ENCODE measurements around the gene IL2RA.
"Not testable (repeated sequence)": the region's sequence is repeated elsewhere in the genome, so short reads cannot be mapped to it uniquely, and the experiment has no call there.

The IL2RA gene

DNA sequence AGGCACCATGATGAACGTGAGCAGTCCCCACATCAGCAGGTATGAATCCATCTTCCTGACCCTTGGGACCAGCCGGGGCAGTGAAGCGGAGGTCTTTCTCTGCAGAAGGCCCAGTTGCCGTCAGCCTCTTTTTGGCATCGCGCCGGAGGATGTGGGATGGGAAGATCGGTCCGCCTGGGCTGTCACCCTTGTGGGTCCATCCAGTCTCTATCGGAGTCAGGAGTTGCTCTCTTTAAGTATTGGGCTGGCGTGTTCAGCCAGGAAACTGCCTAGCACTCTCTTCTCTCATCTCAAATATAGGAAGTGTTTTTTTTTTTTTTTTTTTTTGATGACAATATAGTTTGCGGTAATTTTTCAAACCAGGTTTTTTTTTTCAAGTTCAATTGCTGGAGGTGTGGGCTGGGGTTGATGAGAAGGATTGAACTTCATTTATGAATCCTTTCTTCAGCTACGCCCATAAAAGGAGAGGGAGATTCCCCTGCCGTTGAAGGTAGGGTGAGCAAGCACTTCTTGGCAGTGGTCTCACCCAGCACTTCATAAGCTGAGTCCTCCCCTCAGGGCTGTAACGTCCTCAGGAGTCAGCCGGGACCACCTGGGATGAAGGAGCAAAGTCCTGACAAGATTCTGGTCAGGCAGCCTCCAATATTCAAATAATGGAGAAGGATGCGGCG lies at the start of gene IL2RA:
Gene IL2RA (minus strand): TSS at position 267 of the 671 bp plus-strand sequence. CDS start 216 bp downstream, at position 51.
- DNase-seq = peak; percentile 64

DNA sequence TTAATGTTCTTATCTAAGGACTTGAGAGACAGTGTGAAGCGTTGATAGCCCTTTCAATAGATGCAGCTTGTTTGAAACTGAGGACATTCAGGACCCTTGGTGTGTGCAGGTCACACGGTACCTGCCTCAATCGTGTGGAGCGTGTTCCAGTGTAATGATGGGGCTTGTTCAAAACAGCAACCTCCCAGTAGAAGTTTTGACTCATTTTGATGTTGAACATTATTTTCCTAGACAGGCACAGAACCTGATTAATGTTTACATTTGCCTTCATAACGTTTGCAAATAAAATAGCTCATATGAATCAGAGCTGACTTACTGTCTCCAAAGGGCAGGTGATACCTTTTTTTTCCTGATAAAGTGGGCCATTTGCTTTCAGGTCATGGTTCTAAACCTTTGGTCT lies 48.0 kb upstream of the IL2RA start:
- DNase-seq = no peak

GRCh38 chr10:6109444-6109775 lies 47.2 kb upstream of the IL2RA start:
- no peak for DNase-seq

DNA sequence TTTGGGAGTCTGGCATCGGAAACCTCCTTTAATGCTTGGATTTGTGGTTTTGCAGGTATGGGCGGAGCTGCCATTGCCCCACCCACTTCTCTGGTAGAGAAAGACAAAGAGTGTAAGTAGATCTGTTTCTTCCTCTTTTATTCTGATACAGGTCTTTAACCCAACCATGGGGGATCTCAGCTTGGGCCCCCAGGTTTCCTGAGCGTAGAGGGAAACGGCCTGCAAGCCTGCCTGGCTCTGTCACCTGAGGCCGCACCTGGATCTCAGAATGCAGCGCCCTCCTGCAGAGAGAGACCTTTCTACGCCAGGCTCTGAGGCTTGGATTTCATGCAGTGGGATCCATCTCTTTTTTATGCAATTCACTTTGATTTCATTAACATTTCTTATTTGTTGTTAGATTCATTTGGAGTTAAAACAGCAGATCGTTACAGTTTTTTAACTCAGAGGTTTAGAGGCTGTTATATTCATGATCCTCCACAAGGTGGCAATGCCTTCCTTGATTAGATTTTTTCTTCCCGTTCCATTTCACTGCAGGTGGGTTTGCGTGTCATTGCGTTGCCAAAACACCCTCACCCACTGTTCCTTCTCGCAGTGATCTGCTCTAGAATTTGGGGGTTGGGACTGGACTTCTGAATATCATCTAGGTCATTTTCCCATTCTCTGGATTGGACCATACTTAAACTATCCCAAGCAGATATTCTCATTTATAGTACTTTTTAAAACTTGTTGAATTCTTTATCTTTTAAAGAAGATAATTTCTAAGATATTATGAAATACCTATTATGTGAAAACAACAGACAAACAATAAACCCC lies 46.7 kb upstream of the IL2RA start:
- DNase-seq = peak; percentile 51

DNA sequence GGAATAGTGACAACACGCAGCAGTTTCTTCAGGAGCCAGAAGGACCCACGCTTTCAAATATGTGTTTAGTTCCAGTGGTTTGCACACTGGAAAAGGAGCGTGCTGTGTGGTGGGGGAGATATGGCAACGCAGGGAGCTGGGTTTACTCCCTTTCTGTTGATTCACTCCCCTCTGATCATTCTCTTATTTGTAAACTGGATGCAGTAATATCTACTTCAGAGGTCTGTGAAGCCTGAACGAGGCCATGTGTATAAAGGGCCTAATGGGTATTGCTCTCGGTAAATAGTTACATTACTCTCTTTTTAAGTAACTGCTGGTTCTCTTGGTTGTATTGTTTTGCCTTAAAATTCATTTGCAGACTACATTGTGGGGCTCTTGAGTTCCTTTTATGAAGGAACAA lies 45.9 kb upstream of the IL2RA start:
- no peak for DNase-seq

- DNase-seq = not testable (repeated sequence)
Measured at GRCh38 chr10:6107616-6108015, 45.4 kb upstream of the IL2RA start.

- no peak for DNase-seq
Measured at GRCh38 chr10:6103591-6103990, 41.4 kb upstream of the IL2RA start.

DNA sequence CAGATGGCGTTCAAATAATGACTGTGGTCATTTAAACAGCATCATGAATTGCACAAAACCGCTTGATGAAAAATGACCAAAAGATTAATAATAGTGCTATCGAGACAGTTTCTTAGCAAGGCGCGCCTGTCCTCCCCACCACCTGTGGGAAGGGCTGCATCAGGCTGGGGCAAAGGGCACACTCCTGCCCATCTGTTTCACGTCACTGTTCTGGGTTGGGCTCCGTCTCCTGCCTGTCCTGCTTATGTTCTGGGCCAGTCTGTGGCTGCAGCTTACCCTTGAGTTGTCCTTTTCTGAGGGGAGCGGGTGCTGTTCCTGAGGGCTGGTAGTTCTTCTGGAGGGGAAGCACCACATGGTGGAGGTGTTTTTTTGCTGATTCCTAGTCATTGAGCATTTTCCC lies 40.0 kb upstream of the IL2RA start:
- DNase-seq = no peak

DNA sequence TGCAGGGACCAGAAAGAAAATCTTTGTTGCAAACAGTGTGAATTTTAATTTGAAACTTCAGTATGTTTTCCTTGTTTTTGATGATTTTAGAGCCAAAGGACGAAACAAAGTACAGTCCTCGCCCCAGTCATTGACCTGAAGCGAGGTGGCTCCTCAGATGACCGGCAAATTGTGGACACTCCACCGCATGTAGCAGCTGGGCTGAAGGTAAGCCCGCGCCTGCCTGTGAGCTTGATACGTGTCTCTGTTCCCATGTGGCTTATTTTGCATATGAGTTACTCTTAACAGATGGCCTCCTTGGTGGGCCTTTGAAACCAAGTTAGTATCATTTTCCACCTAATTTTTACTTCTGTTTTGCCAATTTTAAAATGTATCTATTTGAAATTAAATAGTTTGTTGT lies 39.0 kb upstream of the IL2RA start:
- DNase-seq = no peak

GRCh38 chr10:6100370-6100769 lies 38.2 kb upstream of the IL2RA start:
- DNase-seq = no peak

- DNase-seq = no peak
Measured at GRCh38 chr10:6098156-6098555, 36.0 kb upstream of the IL2RA start.

- no peak for DNase-seq
Measured at GRCh38 chr10:6097063-6097462, 34.9 kb upstream of the IL2RA start.

DNA sequence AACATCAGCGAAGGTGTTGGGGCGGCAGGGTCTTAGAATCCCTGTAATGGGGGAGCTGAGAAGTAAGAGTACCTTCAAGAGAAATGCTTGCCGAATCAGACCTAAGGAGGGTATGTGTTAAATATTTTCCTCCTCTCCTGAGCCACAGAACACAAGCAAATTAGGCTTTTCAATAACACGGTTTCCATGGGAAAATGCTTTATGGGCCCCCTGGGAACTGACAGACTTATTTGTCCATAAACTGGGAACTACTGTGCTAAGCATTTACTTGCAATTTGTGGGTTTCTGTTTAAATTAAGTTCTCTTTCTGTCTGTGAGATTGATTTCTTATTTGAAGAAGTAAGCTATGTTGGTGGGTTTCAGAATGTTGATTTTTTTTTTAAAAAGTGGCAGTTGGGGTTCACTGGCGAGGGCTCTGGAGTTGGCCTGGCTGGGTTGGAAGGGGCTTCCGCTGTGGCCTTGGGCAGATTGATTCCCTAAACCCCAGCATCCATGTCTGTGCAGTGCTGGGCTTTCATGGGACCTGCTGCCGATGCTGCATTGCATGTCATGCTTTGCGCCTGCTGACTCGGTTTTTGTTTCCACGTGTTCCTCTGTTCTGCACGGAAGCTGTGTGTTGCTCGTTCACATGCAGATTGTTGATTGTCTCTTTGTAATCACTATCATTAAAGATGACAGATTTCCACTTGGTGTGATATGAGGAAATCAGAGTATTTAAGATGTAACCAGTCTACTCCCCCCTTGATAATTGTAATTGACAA lies 33.8 kb upstream of the IL2RA start:
- DNase-seq = no peak

GRCh38 chr10:6092731-6093130 lies 30.6 kb upstream of the IL2RA start:
- no peak for DNase-seq

DNA sequence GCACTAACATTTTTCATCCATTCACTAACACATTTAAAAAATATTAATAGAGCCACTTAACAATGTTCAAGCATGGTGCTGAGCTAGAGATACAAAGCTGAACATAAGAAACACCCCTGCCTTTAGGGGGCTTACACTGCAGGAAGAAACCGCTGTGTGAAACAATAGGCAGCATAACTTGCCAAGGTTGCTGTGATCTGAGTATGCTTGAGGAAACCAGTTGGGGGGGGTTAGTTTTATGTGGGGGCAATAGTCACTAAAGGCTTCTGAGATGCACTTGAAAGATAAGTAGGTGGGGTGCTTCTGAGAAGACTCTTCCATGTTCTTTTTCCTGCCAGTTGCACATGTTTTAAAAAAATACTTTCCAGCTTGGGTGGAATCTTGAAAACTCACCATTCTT lies 29.5 kb upstream of the IL2RA start:
- no peak for DNase-seq

DNA sequence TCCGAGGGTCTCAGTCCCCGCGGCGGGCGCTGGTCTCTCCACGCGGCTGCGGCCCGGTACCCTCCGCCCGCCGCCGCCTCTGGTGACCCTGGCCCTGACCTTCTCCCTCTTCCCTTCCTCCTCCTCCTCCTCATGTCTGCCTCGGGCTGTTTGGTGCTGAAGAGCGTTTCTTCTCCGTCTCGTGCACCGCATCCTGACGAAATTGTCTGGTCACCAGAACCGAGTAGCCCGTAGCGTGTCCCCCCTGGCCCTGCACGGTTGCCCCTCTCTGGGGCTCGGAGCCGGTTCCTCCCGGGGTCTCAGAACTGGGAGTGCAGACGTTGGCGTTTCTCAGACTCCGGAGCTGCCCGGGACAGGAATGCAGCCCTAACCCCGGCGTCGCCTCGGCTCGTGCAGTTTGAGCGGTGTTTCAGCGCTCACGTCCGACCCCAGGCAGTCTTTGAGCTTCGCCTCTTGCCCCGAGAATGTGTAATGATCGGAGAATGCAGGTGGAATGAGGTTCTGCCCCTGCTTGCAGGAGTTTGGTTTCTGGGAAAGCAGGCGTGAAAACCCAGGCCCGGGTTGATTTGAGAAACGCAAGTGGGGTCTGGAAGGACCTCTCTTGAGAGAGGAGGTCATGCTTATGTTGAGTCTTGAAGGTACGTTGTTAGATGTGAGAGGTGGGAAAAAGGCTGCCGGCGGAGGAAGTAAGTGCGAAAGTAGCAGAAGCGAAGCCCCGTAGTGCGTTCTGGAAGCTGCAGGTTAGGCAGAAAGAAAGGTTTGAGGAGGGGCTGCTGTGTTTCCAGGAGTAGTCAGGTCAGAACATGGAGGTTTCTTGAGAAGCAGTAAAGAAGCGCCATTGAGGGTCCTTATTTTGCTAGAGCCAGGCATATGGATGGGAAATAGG lies 27.4 kb upstream of the IL2RA start:
- DNase-seq = peak; percentile 26

DNA sequence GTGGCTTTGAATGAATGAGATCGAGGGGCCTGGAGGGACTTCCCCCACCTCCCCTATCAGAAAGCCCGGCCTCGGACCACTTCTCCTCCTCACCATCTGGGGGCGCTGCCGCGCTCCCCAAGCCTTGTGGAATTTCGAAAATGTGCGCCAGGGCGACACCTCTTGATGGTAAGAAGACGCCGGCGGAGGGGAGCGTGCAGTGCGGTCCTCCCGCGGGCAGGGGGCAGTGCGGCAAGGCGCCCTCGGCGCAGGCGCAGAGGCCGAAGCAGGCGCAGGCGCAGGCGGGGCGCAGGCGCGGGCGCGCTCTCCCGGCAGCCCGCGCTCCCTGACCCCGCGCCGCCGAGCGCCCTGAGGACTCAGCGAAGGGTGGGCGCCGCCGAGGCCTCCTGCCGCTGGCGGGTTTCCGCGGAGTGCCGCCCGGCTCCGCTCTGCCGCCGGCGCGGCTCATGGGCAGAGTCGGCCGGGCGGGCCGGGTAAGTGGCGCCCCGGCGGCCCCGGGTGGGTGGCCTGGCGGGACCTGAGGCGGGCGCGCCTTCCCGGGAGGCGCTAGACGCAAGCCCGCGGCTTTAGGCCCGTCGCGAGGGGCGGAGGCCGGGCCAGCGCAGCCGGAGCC lies 26.7 kb upstream of the IL2RA start, which contains the start of gene RBM17:
Gene RBM17 (plus strand): TSS at position 314 of the 613 bp plus-strand sequence. CDS start 8,032 bp downstream, outside the sequence.
- DNase-seq = peak; percentile 96

DNA sequence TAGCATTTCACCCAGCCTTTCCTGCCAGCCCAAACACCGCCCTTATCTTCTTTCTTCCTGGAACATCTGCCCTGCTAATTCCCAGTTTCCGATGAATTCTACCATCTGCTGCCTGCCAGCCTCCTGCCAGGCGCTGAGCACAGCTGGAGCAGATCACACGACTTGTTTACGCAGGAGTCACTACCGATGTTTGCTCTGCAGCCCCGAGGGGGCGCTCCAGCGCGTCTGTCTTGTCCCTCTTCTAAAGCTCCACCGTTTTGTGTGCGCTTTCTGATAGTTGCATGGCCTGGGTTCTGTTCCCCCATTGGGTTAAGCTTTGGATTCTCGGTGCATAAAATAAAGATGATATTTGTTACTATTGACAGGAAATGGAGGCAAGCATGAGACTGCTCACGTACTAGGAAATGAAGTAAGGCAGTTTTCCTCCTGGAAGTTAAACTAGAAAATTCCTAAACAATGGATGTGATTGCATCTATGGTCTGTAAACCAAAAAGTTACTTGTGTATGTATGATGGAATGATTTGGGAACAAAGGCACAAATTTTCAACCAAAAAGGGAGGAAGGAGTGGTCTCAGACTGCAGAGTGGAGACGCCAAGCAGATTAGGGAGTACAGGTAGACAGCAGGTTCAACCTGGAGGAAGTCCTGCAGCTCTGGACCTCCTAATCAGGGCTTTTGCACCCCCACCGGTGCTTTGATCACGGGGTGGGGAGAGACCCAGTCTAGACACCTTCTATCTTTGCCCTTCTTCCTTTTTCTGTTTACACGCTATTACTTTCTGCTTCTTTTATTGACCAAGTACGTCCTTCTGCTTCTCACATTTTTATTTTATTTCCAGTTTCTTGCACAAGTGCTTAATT lies 24.4 kb upstream of the IL2RA start:
- peak; percentile 93 for DNase-seq

- no peak for DNase-seq
Measured at GRCh38 chr10:6083523-6084475, 21.6 kb upstream of the IL2RA start.

All from inflammatory macrophage treated with lipopolysaccharide for 4 hours (primary cell).